WTC11 (cell line): ENCODE measurements around the gene NOBOX. TPM values are rescaled to one million over a fixed set of nuclear protein-coding genes. Genes with fewer than 3 reads are reported as not detected.

ENCODE experiments used
- ATAC-seq: fragments of 200-7000 bp; cut with Tn5 transposase; 2 replicates; pipeline ENCODE4 v1.10.0; 2021; ENCODE audit warnings: mild to moderate bottlenecking, moderate library complexity
- Bru-seq: library from RNA; stranded (reverse); fragments of 400-500 nt; gene quantifications from one replicate; lab custom pipeline; 2021; lab: Mats Ljungman, UMichigan
- CTCF ChIA-PET: fragments of 300-600 bp; sonication (Branson Sonifier 250); formaldehyde crosslinking; loops from one replicate; lab custom pipeline; 2021; ENCODE audit warnings: antibody characterized with exemption; lab: Charles Lee
- POLR2A ChIA-PET: fragments of 350-600 bp; sonication (Branson Sonifier 250); formaldehyde crosslinking; loops from one replicate; lab custom pipeline; 2021; ENCODE audit warnings: antibody characterized with exemption; lab: Charles Lee
- DNase-seq: peaks from one replicate; pipeline ENCODE4 v3.0.0; 2021; ENCODE audit warnings: low spot score
- H3K27ac Mint-ChIP-seq: 2 replicates; pipeline ENCODE4 v1.8.0; 2021; ENCODE audit warnings: mixed read lengths
- H3K27me3 Mint-ChIP-seq: 2 replicates; pipeline ENCODE4 v1.8.0; 2021; ENCODE audit warnings: low read depth, mild to moderate bottlenecking, moderate library complexity, mixed read lengths
- H3K36me3 Mint-ChIP-seq: 2 replicates; pipeline ENCODE4 v1.8.0; 2021; ENCODE audit warnings: mixed read lengths
- H3K4me1 Mint-ChIP-seq: 2 replicates; pipeline ENCODE4 v1.8.0; 2022; ENCODE audit warnings: mixed read lengths
- H3K4me3 Mint-ChIP-seq: 2 replicates; pipeline ENCODE4 v1.8.0; 2021; ENCODE audit warnings: mild to moderate bottlenecking, moderate library complexity, mixed read lengths
- H3K9me3 Mint-ChIP-seq: 2 replicates; pipeline ENCODE4 v1.8.0; 2021; ENCODE audit warnings: mixed read lengths
- ATF1 ChIP-seq: sonication (generic); formaldehyde crosslinking; IDR thresholded peaks from 2 replicates; pipeline ENCODE4 v1.8.1; 2023; ENCODE audit warnings: mild to moderate bottlenecking, moderate library complexity, missing genetic modification reagents
- CREM ChIP-seq: sonication (generic); formaldehyde crosslinking; IDR thresholded peaks from 2 replicates; pipeline ENCODE4 v1.8.1; 2022; ENCODE audit warnings: mild to moderate bottlenecking, missing genetic modification reagents, moderate library complexity
- FOXJ3 ChIP-seq: sonication (generic); formaldehyde crosslinking; IDR thresholded peaks from 2 replicates; pipeline ENCODE4 v1.9.0; 2021; ENCODE audit warnings: missing genetic modification reagents, mild to moderate bottlenecking, borderline replicate concordance
- GRHL2 ChIP-seq: fragments of 250-450 bp; sonication (Bioruptor Pico); IDR thresholded peaks from 2 replicates; pipeline ENCODE4 v1.8.0; 2022; ENCODE audit warnings: mild to moderate bottlenecking, moderate library complexity; ENCODE audit not compliant: insufficient replicate concordance, severe bottlenecking
- KAT7 ChIP-seq: sonication (generic); formaldehyde crosslinking; IDR thresholded peaks from 2 replicates; pipeline ENCODE4 v1.8.1; 2023; ENCODE audit warnings: missing genetic modification reagents, mild to moderate bottlenecking, borderline replicate concordance
- NFATC4 ChIP-seq: fragments of 250-450 bp; sonication (Bioruptor Pico); IDR thresholded peaks from 2 replicates; pipeline ENCODE4 v1.9.0; 2021; ENCODE audit warnings: mild to moderate bottlenecking
- NFYB ChIP-seq: sonication (generic); formaldehyde crosslinking; conservative IDR thresholded peaks from 2 replicates; pipeline ENCODE4 v1.8.0; 2022; ENCODE audit warnings: low read depth, missing genetic modification reagents
- SMAD3 ChIP-seq: sonication (generic); formaldehyde crosslinking; IDR thresholded peaks from 2 replicates; pipeline ENCODE4 v1.8.0; 2022; ENCODE audit warnings: missing genetic modification reagents, mild to moderate bottlenecking, borderline replicate concordance
- SMAD4 ChIP-seq: sonication (generic); formaldehyde crosslinking; IDR thresholded peaks from 2 replicates; pipeline ENCODE4 v1.8.0; 2022; ENCODE audit warnings: mild to moderate bottlenecking, missing genetic modification reagents
- TCF7 ChIP-seq: sonication (generic); formaldehyde crosslinking; IDR thresholded peaks from 2 replicates; pipeline ENCODE4 v1.8.0; 2022; ENCODE audit warnings: mild to moderate bottlenecking, low read depth, missing genetic modification reagents, moderate library complexity
- TP53 ChIP-seq: sonication (generic); formaldehyde crosslinking; IDR thresholded peaks from 2 replicates; pipeline ENCODE4 v1.8.1; 2023; ENCODE audit warnings: mild to moderate bottlenecking, missing genetic modification reagents
- long read RNA-seq, 3 experiments: library from RNA in 1 of 3; library from capped mRNA in 1 of 3; library from polyadenylated mRNA in 1 of 3; unstranded in 2 of 3; stranded (forward) in 1 of 3; transcript quantifications; one replicate each; pipeline ENCODE4 v2.0.0, GENCODE V29; 2021
- total RNA-seq: library from RNA; stranded (reverse); gene quantifications from 3 replicates; pipeline ENCODE4 v1.2.3, GENCODE V29; 2021
- TF ChIP-seq, protein P1 (sequence below): sonication (generic); formaldehyde crosslinking; IDR thresholded peaks from 2 replicates; pipeline ENCODE4 v1.8.0; 2022; ENCODE audit warnings: mild to moderate bottlenecking, missing genetic modification reagents
- TF ChIP-seq, protein P2 (sequence below): fragments of 250-450 bp; sonication (Bioruptor Pico); IDR thresholded peaks from 2 replicates; pipeline ENCODE4 v1.8.0; 2021; ENCODE audit warnings: mild to moderate bottlenecking
- TF ChIP-seq, protein P3 (sequence below): sonication (generic); formaldehyde crosslinking; IDR thresholded peaks from 2 replicates; pipeline ENCODE4 v1.8.0; 2022; ENCODE audit warnings: mild to moderate bottlenecking, missing genetic modification reagents
- TF ChIP-seq, protein P4 (sequence below): sonication (generic); formaldehyde crosslinking; IDR thresholded peaks from 2 replicates; pipeline ENCODE4 v1.8.1; 2022; ENCODE audit warnings: missing genetic modification reagents, borderline replicate concordance
- TF ChIP-seq, protein P5 (sequence below): sonication (generic); formaldehyde crosslinking; IDR thresholded peaks from 2 replicates; pipeline ENCODE4 v1.8.0; 2023; ENCODE audit warnings: missing genetic modification reagents
- TF ChIP-seq, protein P6 (sequence below): sonication (generic); formaldehyde crosslinking; IDR thresholded peaks from 2 replicates; pipeline ENCODE4 v1.8.0; 2022; ENCODE audit warnings: mild to moderate bottlenecking, missing genetic modification reagents
- TF ChIP-seq, protein P7 (sequence below): fragments of 250-450 bp; sonication (Bioruptor Pico); IDR thresholded peaks from 2 replicates; pipeline ENCODE4 v1.9.0; 2021; ENCODE audit warnings: moderate library complexity, mild to moderate bottlenecking, inconsistent platforms, borderline replicate concordance
- TF ChIP-seq, protein P8 (sequence below): fragments of 250-450 bp; sonication (Bioruptor Pico); IDR thresholded peaks from 2 replicates; pipeline ENCODE4 v1.9.0; 2021; ENCODE audit warnings: mild to moderate bottlenecking, borderline replicate concordance
- TF ChIP-seq, protein P9 (sequence below): sonication (generic); formaldehyde crosslinking; IDR thresholded peaks from 2 replicates; pipeline ENCODE4 v1.8.1; 2022; ENCODE audit warnings: low read depth, mild to moderate bottlenecking, moderate library complexity, missing genetic modification reagents, borderline replicate concordance

Gene NOBOX
- total RNA-seq (not detected in 3 replicates), Bru-seq, nascent RNA (not detected)
- long read RNA-seq, experiment 1 = 0 reads
- long read RNA-seq, experiment 2 = 0 reads
- long read RNA-seq, experiment 3 = 0 reads

DNA sequence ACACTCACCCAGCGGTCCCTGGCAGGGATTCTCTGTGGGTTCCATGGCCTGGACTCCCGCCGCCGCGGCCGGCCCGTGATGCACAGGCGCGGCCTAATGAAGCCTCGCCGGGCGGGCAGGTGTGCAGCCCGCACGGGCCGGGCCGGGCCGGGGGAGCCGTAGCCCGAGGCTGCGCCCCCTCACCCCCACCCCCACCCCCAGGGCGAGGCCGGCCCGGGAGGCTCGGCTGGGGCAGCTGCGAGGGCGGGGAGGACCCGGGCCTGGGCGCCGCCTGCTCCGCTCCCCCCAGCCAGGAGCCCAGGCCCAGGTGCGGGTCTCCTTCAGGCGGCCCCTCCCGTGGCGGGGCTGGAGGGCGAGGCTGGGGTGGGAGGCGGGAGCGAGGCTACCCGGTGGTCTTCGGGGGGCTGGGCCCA is at the start of gene NOBOX:
Gene NOBOX, minus strand, starts transcription at position 45 of the 413 bp plus-strand sequence.
- ATAC-seq (no peak), DNase-seq (no peak)
- no peaks in the 10 kb centered on the region for H3K9me3 Mint-ChIP-seq
- TF ChIP-seq TP53 (no peak), GRHL2 (CRISPR knock-in tag) (no peak), KAT7 (CRISPR knock-in tag) (no peak)
- TF ChIP-seq, protein P1, sequence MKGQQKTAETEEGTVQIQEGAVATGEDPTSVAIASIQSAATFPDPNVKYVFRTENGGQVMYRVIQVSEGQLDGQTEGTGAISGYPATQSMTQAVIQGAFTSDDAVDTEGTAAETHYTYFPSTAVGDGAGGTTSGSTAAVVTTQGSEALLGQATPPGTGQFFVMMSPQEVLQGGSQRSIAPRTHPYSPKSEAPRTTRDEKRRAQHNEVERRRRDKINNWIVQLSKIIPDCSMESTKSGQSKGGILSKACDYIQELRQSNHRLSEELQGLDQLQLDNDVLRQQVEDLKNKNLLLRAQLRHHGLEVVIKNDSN (CRISPR knock-in tag) = no peak
- TF ChIP-seq, protein P2, sequence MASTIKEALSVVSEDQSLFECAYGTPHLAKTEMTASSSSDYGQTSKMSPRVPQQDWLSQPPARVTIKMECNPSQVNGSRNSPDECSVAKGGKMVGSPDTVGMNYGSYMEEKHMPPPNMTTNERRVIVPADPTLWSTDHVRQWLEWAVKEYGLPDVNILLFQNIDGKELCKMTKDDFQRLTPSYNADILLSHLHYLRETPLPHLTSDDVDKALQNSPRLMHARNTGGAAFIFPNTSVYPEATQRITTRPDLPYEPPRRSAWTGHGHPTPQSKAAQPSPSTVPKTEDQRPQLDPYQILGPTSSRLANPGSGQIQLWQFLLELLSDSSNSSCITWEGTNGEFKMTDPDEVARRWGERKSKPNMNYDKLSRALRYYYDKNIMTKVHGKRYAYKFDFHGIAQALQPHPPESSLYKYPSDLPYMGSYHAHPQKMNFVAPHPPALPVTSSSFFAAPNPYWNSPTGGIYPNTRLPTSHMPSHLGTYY (CRISPR knock-in tag) = no peak
- TF ChIP-seq, protein P3, sequence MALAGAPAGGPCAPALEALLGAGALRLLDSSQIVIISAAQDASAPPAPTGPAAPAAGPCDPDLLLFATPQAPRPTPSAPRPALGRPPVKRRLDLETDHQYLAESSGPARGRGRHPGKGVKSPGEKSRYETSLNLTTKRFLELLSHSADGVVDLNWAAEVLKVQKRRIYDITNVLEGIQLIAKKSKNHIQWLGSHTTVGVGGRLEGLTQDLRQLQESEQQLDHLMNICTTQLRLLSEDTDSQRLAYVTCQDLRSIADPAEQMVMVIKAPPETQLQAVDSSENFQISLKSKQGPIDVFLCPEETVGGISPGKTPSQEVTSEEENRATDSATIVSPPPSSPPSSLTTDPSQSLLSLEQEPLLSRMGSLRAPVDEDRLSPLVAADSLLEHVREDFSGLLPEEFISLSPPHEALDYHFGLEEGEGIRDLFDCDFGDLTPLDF (CRISPR knock-in tag) = no peak
- peaks cover 24% of the 10 kb centered on the region for H3K4me1 Mint-ChIP-seq
- no peaks in the 10 kb centered on the region for H3K36me3 Mint-ChIP-seq
- H3K4me3 Mint-ChIP-seq = no peak within 1 kb of the TSS
- ChIA-PET CTCF (no interaction called here), POLR2A (no interaction called here)
- no peaks in the 10 kb centered on the region for H3K27me3 Mint-ChIP-seq
- H3K27ac Mint-ChIP-seq = peak within 1 kb of the TSS; percentile 57; the same call in 1 of the 2 replicates

DNA sequence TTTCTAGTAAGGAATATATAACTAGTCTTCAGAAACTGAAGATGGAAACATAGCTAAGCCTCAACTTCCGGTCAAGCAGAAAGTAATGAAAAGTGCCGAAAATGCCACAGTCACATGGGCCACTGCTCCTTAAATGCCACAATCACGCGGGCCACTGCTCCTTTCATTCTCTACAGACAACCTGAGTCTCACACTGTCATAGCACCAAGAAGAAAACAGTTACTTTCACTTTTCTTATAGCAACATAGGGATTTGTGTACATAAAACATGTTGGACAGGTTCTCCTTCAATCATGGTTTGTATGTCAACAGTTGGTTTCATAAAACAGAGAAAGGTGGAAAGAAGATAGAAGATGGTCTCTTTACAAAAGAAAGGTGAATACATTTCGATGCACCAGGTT is 48.6 kb upstream of the NOBOX start:
- ATAC-seq (no peak), DNase-seq (no peak)
- no peak overlapping the region for H3K27ac Mint-ChIP-seq
- no peak for TF ChIP-seq SMAD4 (CRISPR knock-in tag)
- TF ChIP-seq NFYB (CRISPR knock-in tag) = no peak
- no peak for TF ChIP-seq ATF1
- no peak for TF ChIP-seq FOXJ3 (CRISPR knock-in tag)
- no peak for TF ChIP-seq TCF7
- no peak for TF ChIP-seq SMAD3
- TF ChIP-seq, protein P4, sequence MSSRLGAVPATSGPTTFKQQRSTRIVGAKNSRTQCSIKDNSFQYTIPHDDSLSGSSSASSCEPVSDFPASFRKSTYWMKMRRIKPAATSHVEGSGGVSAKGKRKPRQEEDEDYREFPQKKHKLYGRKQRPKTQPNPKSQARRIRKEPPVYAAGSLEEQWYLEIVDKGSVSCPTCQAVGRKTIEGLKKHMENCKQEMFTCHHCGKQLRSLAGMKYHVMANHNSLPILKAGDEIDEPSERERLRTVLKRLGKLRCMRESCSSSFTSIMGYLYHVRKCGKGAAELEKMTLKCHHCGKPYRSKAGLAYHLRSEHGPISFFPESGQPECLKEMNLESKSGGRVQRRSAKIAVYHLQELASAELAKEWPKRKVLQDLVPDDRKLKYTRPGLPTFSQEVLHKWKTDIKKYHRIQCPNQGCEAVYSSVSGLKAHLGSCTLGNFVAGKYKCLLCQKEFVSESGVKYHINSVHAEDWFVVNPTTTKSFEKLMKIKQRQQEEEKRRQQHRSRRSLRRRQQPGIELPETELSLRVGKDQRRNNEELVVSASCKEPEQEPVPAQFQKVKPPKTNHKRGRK (CRISPR knock-in tag) = no peak
- TF ChIP-seq, protein P5, sequence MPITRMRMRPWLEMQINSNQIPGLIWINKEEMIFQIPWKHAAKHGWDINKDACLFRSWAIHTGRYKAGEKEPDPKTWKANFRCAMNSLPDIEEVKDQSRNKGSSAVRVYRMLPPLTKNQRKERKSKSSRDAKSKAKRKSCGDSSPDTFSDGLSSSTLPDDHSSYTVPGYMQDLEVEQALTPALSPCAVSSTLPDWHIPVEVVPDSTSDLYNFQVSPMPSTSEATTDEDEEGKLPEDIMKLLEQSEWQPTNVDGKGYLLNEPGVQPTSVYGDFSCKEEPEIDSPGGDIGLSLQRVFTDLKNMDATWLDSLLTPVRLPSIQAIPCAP (CRISPR knock-in tag) = no peak
- no peak for TF ChIP-seq NFATC4 (CRISPR knock-in tag)
- TF ChIP-seq, protein P6, sequence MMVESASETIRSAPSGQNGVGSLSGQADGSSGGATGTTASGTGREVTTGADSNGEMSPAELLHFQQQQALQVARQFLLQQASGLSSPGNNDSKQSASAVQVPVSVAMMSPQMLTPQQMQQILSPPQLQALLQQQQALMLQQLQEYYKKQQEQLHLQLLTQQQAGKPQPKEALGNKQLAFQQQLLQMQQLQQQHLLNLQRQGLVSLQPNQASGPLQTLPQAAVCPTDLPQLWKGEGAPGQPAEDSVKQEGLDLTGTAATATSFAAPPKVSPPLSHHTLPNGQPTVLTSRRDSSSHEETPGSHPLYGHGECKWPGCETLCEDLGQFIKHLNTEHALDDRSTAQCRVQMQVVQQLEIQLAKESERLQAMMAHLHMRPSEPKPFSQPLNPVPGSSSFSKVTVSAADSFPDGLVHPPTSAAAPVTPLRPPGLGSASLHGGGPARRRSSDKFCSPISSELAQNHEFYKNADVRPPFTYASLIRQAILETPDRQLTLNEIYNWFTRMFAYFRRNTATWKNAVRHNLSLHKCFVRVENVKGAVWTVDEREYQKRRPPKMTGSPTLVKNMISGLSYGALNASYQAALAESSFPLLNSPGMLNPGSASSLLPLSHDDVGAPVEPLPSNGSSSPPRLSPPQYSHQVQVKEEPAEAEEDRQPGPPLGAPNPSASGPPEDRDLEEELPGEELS (CRISPR knock-in tag) = no peak
- no peak for TF ChIP-seq CREM (CRISPR knock-in tag)
- TF ChIP-seq, protein P7, sequence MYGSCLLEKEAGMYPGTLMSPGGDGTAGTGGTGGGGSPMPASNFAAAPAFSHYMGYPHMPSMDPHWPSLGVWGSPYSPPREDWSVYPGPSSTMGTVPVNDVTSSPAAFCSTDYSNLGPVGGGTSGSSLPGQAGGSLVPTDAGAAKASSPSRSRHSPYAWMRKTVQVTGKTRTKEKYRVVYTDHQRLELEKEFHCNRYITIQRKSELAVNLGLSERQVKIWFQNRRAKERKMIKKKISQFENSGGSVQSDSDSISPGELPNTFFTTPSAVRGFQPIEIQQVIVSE = no peak
- TF ChIP-seq, protein P8, sequence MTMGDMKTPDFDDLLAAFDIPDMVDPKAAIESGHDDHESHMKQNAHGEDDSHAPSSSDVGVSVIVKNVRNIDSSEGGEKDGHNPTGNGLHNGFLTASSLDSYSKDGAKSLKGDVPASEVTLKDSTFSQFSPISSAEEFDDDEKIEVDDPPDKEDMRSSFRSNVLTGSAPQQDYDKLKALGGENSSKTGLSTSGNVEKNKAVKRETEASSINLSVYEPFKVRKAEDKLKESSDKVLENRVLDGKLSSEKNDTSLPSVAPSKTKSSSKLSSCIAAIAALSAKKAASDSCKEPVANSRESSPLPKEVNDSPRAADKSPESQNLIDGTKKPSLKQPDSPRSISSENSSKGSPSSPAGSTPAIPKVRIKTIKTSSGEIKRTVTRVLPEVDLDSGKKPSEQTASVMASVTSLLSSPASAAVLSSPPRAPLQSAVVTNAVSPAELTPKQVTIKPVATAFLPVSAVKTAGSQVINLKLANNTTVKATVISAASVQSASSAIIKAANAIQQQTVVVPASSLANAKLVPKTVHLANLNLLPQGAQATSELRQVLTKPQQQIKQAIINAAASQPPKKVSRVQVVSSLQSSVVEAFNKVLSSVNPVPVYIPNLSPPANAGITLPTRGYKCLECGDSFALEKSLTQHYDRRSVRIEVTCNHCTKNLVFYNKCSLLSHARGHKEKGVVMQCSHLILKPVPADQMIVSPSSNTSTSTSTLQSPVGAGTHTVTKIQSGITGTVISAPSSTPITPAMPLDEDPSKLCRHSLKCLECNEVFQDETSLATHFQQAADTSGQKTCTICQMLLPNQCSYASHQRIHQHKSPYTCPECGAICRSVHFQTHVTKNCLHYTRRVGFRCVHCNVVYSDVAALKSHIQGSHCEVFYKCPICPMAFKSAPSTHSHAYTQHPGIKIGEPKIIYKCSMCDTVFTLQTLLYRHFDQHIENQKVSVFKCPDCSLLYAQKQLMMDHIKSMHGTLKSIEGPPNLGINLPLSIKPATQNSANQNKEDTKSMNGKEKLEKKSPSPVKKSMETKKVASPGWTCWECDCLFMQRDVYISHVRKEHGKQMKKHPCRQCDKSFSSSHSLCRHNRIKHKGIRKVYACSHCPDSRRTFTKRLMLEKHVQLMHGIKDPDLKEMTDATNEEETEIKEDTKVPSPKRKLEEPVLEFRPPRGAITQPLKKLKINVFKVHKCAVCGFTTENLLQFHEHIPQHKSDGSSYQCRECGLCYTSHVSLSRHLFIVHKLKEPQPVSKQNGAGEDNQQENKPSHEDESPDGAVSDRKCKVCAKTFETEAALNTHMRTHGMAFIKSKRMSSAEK (CRISPR knock-in tag) = no peak
- TF ChIP-seq, protein P9, sequence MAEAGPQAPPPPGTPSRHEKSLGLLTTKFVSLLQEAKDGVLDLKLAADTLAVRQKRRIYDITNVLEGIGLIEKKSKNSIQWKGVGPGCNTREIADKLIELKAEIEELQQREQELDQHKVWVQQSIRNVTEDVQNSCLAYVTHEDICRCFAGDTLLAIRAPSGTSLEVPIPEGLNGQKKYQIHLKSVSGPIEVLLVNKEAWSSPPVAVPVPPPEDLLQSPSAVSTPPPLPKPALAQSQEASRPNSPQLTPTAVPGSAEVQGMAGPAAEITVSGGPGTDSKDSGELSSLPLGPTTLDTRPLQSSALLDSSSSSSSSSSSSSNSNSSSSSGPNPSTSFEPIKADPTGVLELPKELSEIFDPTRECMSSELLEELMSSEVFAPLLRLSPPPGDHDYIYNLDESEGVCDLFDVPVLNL (CRISPR knock-in tag) = no peak
- H3K36me3 Mint-ChIP-seq = peaks cover 33% of the 10 kb centered on the region
- ChIA-PET POLR2A (no interaction called here), CTCF (no interaction called here)
- H3K4me1 Mint-ChIP-seq = no peaks in the 10 kb centered on the region
- no peak overlapping the region for H3K4me3 Mint-ChIP-seq
- H3K27me3 Mint-ChIP-seq = peaks cover 3% of the 10 kb centered on the region; the same call in 1 of the 2 replicates
- peaks cover 44% of the 10 kb centered on the region for H3K9me3 Mint-ChIP-seq
